ENCODE measurements around the gene CNPY1.

- TF ChIP-seq CTCF (IDR thresholded peaks at IDR 0.05) (no peak), POLR2AphosphoS5 (IDR thresholded peaks at IDR 0.05) (no peak), POLR2A (IDR thresholded peaks at IDR 0.05) (no peak), EP300 (IDR thresholded peaks at IDR 0.05; ENCODE audit: low read depth) (no peak)
Observed at GRCh38 chr7:155511702-155511996, 34.7 kb downstream of the CNPY1 start.
